Upper lobe of right lung (tissue), 1 donor: ENCODE data around the gene ABLIM2. TPM values are rescaled to one million over a fixed set of nuclear protein-coding genes. Genes with fewer than 3 reads are reported as not detected.

Source experiments
- ATAC-seq: fragments of 200-7000 bp; cut with Tn5 transposase; one replicate; pipeline ENCODE4 v1.9.1; 2020; ENCODE audit warnings: mild to moderate bottlenecking, moderate library complexity
- DNase-seq: peaks from one replicate; pipeline ENCODE4 v3.0.0-alpha.2; 2020
- H3K27ac ChIP-seq: fragments of 200-600 bp; one replicate; pipeline ENCODE4 v1.8.0; 2022
- H3K27me3 ChIP-seq: fragments of 200-600 bp; one replicate; pipeline ENCODE4 v1.8.0; 2022; ENCODE audit warnings: mild to moderate bottlenecking
- H3K36me3 ChIP-seq: fragments of 200-600 bp; one replicate; pipeline ENCODE4 v1.8.0; 2022
- H3K4me1 ChIP-seq: fragments of 200-600 bp; one replicate; pipeline ENCODE4 v1.8.0; 2022
- H3K4me3 ChIP-seq: fragments of 200-600 bp; one replicate; pipeline ENCODE4 v1.8.0; 2022; ENCODE audit warnings: mild to moderate bottlenecking
- H3K9me3 ChIP-seq: fragments of 200-600 bp; one replicate; pipeline ENCODE4 v1.8.0; 2022
- intact Hi-C: fragments of 100-400 bp; cut with DNase I; formaldehyde crosslinking; loops from one replicate; pipeline ENCODE4 v1.11.0; 2022
- total RNA-seq: library from RNA; stranded (reverse); fragmentation: NEBNext Ultra II Directional; extraction: Animal tissue kit (Norgen Biotek cat#: 25700); gene quantifications from one replicate; pipeline ENCODE4 v1.2.1, GENCODE V29; 2021
- TF ChIP-seq, protein P1 (sequence below): fragments of 200-600 bp; IDR thresholded peaks from one replicate; pipeline ENCODE4 v1.8.0; 2022; ENCODE audit warnings: antibody characterized with exemption
- donor health status: DM: no; HTN: yes; CAD: no; lungs with severe emphysema.

ABLIM2 gene
- total RNA-seq, 1 donor from 2014 or later, result 12.7 TPM

DNA sequence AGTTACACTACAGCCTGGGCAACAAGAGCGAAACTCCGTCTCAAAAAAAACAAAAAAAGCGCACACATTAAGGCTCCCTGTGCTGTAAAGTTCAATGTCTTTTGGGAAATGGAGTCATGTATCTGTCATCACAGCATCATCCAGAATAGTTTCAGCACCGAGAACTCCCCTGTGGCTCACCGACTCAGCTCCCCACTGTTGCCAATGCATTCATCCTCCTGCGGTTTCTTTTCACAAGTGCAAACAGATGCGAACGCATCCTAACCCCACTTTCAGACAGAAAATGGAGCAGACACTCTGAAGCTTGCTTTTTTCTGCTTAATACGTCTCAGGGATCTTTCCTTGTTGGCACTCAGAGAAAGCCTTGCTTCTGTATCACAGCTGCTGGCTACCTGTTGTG, 26.7 kb upstream of the ABLIM2 start:
- intact Hi-C loops, result no loop called here
- no peak for DNase-seq
- no peaks in the 10 kb centered on the region for H3K27me3 ChIP-seq
- no peaks in the 10 kb centered on the region for H3K9me3 ChIP-seq
- ATAC-seq, result no peak
- no peak overlapping the region for H3K27ac ChIP-seq
- TF ChIP-seq, protein P1, sequence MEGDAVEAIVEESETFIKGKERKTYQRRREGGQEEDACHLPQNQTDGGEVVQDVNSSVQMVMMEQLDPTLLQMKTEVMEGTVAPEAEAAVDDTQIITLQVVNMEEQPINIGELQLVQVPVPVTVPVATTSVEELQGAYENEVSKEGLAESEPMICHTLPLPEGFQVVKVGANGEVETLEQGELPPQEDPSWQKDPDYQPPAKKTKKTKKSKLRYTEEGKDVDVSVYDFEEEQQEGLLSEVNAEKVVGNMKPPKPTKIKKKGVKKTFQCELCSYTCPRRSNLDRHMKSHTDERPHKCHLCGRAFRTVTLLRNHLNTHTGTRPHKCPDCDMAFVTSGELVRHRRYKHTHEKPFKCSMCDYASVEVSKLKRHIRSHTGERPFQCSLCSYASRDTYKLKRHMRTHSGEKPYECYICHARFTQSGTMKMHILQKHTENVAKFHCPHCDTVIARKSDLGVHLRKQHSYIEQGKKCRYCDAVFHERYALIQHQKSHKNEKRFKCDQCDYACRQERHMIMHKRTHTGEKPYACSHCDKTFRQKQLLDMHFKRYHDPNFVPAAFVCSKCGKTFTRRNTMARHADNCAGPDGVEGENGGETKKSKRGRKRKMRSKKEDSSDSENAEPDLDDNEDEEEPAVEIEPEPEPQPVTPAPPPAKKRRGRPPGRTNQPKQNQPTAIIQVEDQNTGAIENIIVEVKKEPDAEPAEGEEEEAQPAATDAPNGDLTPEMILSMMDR, result no peak
- H3K36me3 ChIP-seq, result no peaks in the 10 kb centered on the region
- no peak overlapping the region for H3K4me3 ChIP-seq
- H3K4me1 ChIP-seq, result peaks cover 48% of the 10 kb centered on the region

DNA sequence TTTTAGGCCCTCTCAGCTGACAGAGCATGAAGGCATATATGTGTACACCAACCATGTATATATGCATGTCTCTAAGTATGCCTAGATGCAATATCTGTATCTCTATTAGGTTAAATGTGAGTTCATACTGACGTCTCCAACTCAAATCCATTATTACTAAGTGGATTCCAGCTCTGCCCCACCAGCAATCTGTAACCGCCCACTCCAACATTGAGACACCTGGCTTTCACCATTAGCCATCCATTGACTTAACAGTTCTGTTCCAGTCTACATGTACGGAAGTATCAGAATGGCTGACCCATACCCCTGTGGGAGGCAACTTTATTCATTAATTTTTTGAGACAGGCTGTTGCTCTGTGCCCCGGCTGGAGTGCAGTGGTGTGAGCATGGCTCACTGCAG, 25.4 kb upstream of the ABLIM2 start:
- ATAC-seq, result no peak
- TF ChIP-seq, protein P1, result no peak
- Histone ChIP-seq H3K36me3 (no peaks in the 10 kb centered on the region), H3K27me3 (no peaks in the 10 kb centered on the region), H3K9me3 (no peaks in the 10 kb centered on the region), H3K27ac (no peak overlapping the region), H3K4me1 (peaks cover 36% of the 10 kb centered on the region), H3K4me3 (no peak overlapping the region)
- no peak for DNase-seq
- intact Hi-C loops, result no loop called here

DNA sequence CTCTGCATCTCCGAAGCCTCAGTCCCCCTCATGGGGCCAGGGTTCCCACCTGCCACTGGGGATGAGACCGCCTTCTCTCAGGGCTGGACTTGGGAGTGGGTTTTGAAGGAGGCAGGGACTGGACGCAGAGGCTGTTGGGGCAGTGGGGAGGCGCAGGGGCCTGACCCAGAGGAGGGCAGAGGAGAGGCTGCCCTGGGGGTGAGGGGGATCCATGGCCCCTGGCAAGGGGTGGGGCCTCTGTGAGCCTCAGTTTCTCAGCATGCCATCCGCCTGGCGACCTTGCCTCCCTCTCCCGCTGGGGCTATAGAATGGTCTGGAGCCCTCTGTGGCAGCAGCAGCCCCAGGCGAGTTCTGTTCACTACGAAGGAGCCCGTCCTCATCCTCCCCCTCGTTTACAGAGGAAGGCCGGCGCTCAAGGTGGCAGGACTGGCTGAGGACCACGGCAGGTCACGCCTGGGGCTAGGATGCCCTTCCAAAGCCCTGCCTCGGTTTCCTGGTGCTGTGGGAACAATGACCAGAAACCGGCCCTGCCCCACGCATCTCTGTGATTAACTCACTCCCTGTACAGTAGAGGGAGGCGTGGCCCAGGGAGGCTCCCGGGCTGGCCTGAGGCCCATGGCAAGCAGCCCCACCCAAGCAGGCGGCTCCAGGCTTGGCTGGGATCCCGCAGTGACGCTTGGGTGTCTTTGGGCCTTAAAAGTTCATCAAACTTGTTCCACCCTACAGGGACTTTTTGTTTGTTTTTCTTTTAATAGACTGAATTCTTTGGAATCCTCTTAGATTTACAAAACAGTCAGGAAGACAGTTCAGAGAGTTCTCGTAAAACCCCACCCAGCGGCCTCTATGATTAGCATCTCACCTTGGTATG, 24.5 kb upstream of the ABLIM2 start:
- DNase-seq, result peak; percentile 90
- Histone ChIP-seq H3K27ac (peak overlapping the region; percentile 17), H3K4me1 (peaks cover 28% of the 10 kb centered on the region), H3K27me3 (no peaks in the 10 kb centered on the region), H3K9me3 (no peaks in the 10 kb centered on the region), H3K4me3 (no peak overlapping the region), H3K36me3 (no peaks in the 10 kb centered on the region)
- TF ChIP-seq, protein P1, result no peak
- peak; percentile 85 for ATAC-seq
- intact Hi-C loops, result no loop called here

DNA sequence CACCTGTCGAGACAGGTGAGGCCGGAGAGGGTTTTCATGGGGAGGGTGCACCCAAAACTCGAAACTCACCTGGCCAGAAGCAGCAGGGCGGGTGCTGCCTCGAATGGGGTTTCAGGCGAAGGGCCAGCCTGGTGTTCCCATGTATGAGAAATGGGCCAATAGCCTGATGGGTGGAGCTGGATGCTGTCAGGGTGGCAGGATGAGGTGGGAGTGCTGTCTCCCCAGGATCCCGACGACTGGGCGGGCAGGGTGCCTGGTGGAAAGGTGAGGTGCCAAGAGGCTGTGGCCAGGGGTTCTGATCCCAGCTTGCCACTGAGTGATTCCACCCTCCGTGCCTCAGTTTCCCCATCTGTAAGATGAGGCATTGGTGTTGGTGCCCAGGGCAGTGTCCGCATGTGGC, 23.7 kb upstream of the ABLIM2 start:
- intact Hi-C loops, result no loop called here
- ATAC-seq (no peak), DNase-seq (no peak)
- Histone ChIP-seq H3K27me3 (no peaks in the 10 kb centered on the region), H3K4me1 (peaks cover 28% of the 10 kb centered on the region), H3K4me3 (no peak overlapping the region), H3K9me3 (no peaks in the 10 kb centered on the region), H3K27ac (no peak overlapping the region), H3K36me3 (no peaks in the 10 kb centered on the region)
- TF ChIP-seq, protein P1, result no peak

DNA sequence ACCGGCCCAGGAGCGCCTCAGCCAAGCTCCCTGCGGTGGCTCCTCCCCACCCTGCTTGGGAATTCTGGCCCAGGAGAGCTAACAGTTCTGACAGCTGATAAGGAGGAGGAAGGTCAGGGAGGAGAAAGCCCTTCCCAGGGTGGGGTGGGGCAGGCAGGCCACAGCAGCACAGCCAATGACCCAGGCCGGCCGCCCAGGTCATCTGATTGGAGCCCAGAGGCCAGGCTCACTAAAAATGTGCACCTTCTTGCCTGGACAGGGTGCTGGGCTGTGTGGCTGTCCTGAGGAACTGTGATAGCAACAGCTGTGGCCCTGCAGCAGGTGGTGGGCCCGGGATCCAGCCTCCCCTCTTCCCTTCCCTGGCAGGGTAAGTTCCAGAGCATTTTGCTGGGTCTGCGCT, 23.2 kb upstream of the ABLIM2 start:
- no peak overlapping the region for H3K27ac ChIP-seq

More for the DNA sequence above, 23.2 kb upstream of the ABLIM2 start:
- Histone ChIP-seq H3K4me3 (no peak overlapping the region), H3K36me3 (no peaks in the 10 kb centered on the region), H3K27me3 (no peaks in the 10 kb centered on the region), H3K4me1 (peaks cover 28% of the 10 kb centered on the region), H3K9me3 (no peaks in the 10 kb centered on the region)
- no peak for DNase-seq
- TF ChIP-seq, protein P1, result no peak
- intact Hi-C loops, result no loop called here
- ATAC-seq, result peak; percentile 62
